Kidney (tissue), 14 donors: ENCODE results near the gene IBA57. TPM values are rescaled to one million over a fixed set of nuclear protein-coding genes. Genes with fewer than 3 reads are reported as not detected.

Experiments used
- DNase-seq, 5 donors: peaks; one replicate each; pipeline ENCODE4 v3.0.0-alpha.2; 2013 to 2020
- FAIRE-seq: peaks from 2 replicates; lab custom pipeline; 2012; peaks lifted over from hg19 to GRCh38; lab: Jason Lieb, UNC
- H3K27ac ChIP-seq, 2 donors: one replicate each; pipeline ENCODE4 v1.7.0; 2013; ENCODE audit warnings: low read depth in 2 of 2, low read length in 2 of 2, inconsistent platforms in 1 of 2
- H3K27me3 ChIP-seq: one replicate; pipeline ENCODE4 v1.7.1; 2013; ENCODE audit warnings: low read length, inconsistent platforms; ENCODE audit not compliant: control insufficient read depth, insufficient read depth
- H3K36me3 ChIP-seq, 3 donors: one replicate each; pipeline versions ENCODE4 v1.7.0 to v1.7.1; 2013; ENCODE audit warnings: low read length in 3 of 3, control low read depth in 1 of 3, inconsistent platforms in 1 of 3; ENCODE audit not compliant: insufficient read depth in 3 of 3, control insufficient read depth in 2 of 3
- H3K4me1 ChIP-seq, 3 donors: one replicate each; pipeline versions ENCODE4 v1.7.0 to v1.7.1; 2013; ENCODE audit warnings: low read length in 3 of 3, inconsistent platforms in 1 of 3, low read depth in 1 of 3; ENCODE audit not compliant: control insufficient read depth in 2 of 3, insufficient read depth in 2 of 3
- H3K4me3 ChIP-seq, 3 donors: one replicate each; pipeline versions ENCODE4 v1.7.0 to v1.8.1; 2013; ENCODE audit warnings: low read length in 3 of 3, control low read depth in 1 of 3, inconsistent platforms in 1 of 3
- H3K9ac ChIP-seq, 3 donors: one replicate each; pipeline versions ENCODE4 v1.7.0 to v1.7.1; 2013; ENCODE audit warnings: low read length in 3 of 3, control low read depth in 1 of 3, inconsistent platforms in 1 of 3
- H3K9me3 ChIP-seq, 3 donors: one replicate each; pipeline versions ENCODE4 v1.7.0 to v1.7.1; 2013; ENCODE audit warnings: low read length in 3 of 3, control low read depth in 1 of 3, inconsistent platforms in 1 of 3; ENCODE audit not compliant: control insufficient read depth in 2 of 3, insufficient read depth in 1 of 3
- intact Hi-C: fragments of 100-400 bp; cut with DNase I; formaldehyde crosslinking; loops from one replicate; pipeline ENCODE4 v1.11.1; 2022
- polyA plus RNA-seq: library from polyadenylated mRNA; stranded (reverse); fragments of 350-450 nt; fragmentation: Illumina TruSeq; extraction: RNeasy Lipid Tissue Mini Kit (QIAGEN cat#74804); gene quantifications from one replicate; pipeline ENCODE4 v1.2.3, GENCODE V29; 2014; ENCODE audit warnings: low read depth, low replicate concordance; ENCODE audit not compliant: insufficient read depth
- total RNA-seq: library from RNA; stranded (reverse); fragmentation: NEBNext Ultra II Directional; extraction: Animal tissue kit (Norgen Biotek cat#: 25700); gene quantifications from one replicate; pipeline ENCODE4 v1.2.1, GENCODE V29; 2021
- TF ChIP-seq, protein P1 (sequence below): IDR thresholded peaks from 3 replicates; pipeline ENCODE4 v1.5.1; 2012; ENCODE audit warnings: mild to moderate bottlenecking, moderate library complexity, borderline replicate concordance; ENCODE audit not compliant: insufficient read depth; ENCODE audit errors: extremely low read depth
- donor health status: control.
- donor health status: control.
- donor health status: control.
- donor health status: control.
- donor health status: control.
- donor health status: DM: yes; HTN: yes; CAD: no.
- donor health status: Normal renal cell carcinoma (clear cell type).

Gene IBA57
- total and polyA plus RNA-seq, 2 donors from 2014 or later: 4.7 to 13.0 TPM

DNA sequence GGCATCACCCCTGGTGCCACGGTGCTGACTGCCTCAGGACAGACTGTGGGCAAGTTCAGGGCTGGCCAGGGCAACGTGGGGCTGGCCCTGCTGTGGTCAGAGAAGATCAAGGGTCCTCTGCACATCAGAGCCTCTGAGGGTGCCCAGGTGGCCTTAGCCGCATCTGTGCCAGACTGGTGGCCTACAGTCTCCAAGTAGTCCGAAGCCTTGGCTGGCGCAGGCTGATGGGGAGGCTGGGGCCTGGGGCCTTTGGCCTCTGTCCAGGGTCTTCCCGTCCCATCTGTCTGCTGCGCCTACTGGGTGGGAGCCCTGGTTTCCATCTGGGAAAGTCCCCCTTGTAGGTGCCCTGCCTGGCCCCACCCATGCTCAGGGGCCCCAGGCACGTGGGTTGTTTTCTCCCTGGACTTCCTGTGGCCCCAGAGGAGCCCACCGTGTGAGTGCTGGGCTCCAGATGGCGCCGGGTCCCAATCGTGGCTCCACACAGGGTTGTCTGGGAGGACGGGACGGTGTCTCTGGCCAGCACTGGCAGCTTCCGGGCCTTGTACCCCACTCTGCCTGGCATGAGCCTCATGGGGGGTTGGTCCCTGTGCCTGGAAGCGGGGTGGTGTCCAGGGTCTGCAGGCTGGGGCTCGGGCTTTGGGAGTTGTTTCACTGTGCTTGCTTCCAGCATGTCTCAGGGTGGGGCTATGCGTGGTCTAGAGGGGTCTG, 9.9 kb downstream of the IBA57 start:
- intact Hi-C loops: no loop called here
- no peaks in the 10 kb centered on the region for H3K27me3 ChIP-seq
- peaks cover 0 to 4% (median 0%) of the 10 kb centered on the region in 3 donors for H3K4me1 ChIP-seq
- DNase-seq (peak in 2 of 5 donors; percentile 35 to 71), FAIRE-seq (no peak)
- TF ChIP-seq, protein P1, sequence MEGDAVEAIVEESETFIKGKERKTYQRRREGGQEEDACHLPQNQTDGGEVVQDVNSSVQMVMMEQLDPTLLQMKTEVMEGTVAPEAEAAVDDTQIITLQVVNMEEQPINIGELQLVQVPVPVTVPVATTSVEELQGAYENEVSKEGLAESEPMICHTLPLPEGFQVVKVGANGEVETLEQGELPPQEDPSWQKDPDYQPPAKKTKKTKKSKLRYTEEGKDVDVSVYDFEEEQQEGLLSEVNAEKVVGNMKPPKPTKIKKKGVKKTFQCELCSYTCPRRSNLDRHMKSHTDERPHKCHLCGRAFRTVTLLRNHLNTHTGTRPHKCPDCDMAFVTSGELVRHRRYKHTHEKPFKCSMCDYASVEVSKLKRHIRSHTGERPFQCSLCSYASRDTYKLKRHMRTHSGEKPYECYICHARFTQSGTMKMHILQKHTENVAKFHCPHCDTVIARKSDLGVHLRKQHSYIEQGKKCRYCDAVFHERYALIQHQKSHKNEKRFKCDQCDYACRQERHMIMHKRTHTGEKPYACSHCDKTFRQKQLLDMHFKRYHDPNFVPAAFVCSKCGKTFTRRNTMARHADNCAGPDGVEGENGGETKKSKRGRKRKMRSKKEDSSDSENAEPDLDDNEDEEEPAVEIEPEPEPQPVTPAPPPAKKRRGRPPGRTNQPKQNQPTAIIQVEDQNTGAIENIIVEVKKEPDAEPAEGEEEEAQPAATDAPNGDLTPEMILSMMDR: no peak
- H3K27ac ChIP-seq: no peak overlapping the region
- H3K9ac ChIP-seq: no peak overlapping the region
- H3K9me3 ChIP-seq: no peaks in the 10 kb centered on the region
- H3K4me3 ChIP-seq: no peak overlapping the region
- H3K36me3 ChIP-seq: peaks cover 0 to 3% (median 0%) of the 10 kb centered on the region in 3 donors

DNA sequence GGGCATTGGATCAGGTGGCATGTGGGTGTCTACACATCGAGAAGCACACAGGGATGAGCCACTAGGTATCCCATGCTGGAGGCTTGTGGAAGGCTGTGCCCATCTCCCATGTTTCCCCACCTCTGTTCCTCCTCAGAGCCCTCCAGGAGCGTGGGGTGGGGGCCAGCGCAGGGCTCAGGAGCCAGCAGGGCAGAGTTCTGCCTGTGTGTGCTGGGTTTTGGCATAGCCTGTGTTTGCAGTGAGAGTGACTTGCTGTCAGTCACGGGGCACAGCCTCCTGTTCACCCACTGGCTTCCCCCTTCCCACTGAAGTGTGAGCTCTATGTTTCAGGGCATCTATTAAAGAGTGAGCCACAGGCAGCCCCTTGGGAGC, 10.4 kb downstream of the IBA57 start:
- Histone ChIP-seq H3K27ac (no peak overlapping the region), H3K27me3 (no peaks in the 10 kb centered on the region), H3K9ac (no peak overlapping the region), H3K4me3 (no peak overlapping the region), H3K4me1 (peaks cover 0 to 4% (median 0%) of the 10 kb centered on the region in 3 donors), H3K9me3 (no peaks in the 10 kb centered on the region), H3K36me3 (peaks cover 0 to 3% (median 0%) of the 10 kb centered on the region in 3 donors)
- DNase-seq: peak in 1 of 5 donors; percentile 24
- TF ChIP-seq, protein P1: no peak
- intact Hi-C loops: no loop called here
- no peak for FAIRE-seq

DNA sequence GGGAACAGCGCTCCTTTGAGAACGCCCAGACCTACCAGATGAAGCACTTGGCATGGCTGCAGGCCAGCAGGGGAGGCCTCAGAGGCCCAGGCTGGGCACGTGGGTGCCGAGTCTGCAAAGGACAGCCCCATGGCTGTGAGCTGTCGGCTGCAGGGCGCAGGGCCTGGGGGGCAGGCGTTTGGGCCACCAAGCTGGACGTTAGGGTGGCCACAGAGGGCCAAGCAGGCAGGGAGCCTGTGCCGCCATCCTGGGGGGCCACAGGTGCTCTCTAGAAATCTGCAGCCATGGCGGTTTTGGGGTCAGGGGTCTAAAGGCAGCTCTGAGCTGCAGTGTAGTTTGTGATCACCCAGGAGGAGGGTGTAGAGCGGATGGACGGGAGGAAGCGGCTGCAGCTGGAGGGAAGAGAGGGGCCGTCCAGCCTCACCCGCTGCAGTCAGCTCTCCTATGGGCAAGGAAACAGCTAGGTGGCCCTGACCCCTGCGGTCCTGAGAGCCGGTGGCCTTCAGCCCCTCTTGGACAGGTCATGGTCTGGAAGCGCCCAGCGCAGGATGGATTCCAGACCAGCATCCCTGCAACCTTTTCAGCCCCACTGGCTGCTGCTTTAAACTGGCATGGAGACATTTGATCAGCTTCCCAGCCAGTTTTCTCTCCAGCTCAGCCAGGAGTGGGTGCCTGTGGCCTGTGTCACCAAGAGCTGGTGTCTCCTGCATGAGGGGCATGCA, 11.0 kb downstream of the IBA57 start:
- Histone ChIP-seq H3K27ac (no peak overlapping the region), H3K9ac (no peak overlapping the region)
- intact Hi-C loops: no loop called here

More for the DNA sequence above, 11.0 kb downstream of the IBA57 start:
- H3K9me3 ChIP-seq: no peaks in the 10 kb centered on the region
- FAIRE-seq (no peak), DNase-seq (peak in 2 of 5 donors; percentile 29 to 73)
- H3K4me3 ChIP-seq: no peak overlapping the region
- H3K36me3 ChIP-seq: peaks cover 0 to 3% (median 0%) of the 10 kb centered on the region in 3 donors
- no peaks in the 10 kb centered on the region for H3K27me3 ChIP-seq
- TF ChIP-seq, protein P1: no peak
- H3K4me1 ChIP-seq: peaks cover 0 to 4% (median 0%) of the 10 kb centered on the region in 3 donors
